GM13977 (cell line): ENCODE measurements around the gene LPXN.

Source experiments
- DNase-seq: peaks from one replicate; pipeline ENCODE4 v3.0.0; 2012; ENCODE audit warnings: low spot score
- in situ Hi-C: fragments of 300-500 bp; cut with MboI; formaldehyde crosslinking; loops from one replicate; pipeline ENCODE4 v1.12.0; 2022; ENCODE audit warnings: low sequenced_read_pairs, low pct_unique_long_range_greater_than_20kb, mixed read lengths, inconsistent platforms; ENCODE audit not compliant: unreplicated experiment
- TF ChIP-seq, protein P1 (sequence below): IDR thresholded peaks from 2 replicates; pipeline ENCODE4 v1.5.1; 2012; ENCODE audit warnings: mild to moderate bottlenecking, control low read depth; ENCODE audit not compliant: insufficient read depth; ENCODE audit errors: extremely low read depth, missing control alignments

The LPXN gene

DNA sequence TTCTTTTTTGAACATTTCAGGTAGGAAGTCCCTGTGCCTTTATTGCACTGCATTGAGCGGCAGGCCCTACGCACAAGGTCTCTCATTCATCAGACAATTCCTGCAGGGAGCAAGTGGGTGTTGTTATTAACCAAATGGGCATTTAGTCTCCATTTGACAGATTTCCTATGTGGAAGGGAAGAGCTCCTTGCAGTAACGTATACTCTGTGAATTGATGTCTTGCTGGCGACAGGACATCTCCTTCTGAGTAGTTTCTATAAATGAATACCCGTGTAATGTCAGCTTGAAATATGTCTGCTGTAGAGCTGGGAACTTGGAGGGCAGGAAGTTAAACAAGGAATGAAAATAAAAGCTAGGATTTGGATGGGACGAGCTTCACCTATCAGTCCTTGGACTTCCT, 71.4 kb downstream of the LPXN start:
- DNase-seq, result no peak
- in situ Hi-C loops, result loop anchor here (25.0 kb wide), 1 partner anchor 692 kb away; no protein-coding TSS in a partner anchor
- TF ChIP-seq, protein P1, sequence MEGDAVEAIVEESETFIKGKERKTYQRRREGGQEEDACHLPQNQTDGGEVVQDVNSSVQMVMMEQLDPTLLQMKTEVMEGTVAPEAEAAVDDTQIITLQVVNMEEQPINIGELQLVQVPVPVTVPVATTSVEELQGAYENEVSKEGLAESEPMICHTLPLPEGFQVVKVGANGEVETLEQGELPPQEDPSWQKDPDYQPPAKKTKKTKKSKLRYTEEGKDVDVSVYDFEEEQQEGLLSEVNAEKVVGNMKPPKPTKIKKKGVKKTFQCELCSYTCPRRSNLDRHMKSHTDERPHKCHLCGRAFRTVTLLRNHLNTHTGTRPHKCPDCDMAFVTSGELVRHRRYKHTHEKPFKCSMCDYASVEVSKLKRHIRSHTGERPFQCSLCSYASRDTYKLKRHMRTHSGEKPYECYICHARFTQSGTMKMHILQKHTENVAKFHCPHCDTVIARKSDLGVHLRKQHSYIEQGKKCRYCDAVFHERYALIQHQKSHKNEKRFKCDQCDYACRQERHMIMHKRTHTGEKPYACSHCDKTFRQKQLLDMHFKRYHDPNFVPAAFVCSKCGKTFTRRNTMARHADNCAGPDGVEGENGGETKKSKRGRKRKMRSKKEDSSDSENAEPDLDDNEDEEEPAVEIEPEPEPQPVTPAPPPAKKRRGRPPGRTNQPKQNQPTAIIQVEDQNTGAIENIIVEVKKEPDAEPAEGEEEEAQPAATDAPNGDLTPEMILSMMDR, result no peak

DNA sequence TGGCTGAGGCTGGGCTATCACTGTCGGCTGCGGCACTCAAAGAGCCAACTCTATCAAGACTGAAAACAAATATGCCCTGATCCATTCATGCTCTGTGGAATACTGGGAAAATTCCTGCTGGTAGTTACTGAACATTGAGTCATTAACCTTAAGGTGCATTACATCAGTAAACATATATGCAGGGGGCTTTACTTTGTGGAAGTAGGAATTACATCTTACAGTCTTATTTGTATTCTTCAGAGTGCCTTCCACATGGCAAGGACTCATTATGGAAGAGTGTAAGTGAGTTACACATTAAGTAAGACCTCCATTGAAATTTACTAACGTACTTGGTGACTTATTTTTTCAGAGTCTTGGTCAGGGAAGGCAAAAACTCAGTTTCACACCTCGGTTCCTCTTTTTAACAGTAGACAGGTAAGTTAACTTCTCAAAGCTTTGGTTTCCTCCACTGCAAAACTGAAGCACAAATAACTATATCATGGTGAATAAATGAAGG, 72.2 kb downstream of the LPXN start:
- DNase-seq, result no peak
- TF ChIP-seq, protein P1, result no peak
- in situ Hi-C loops, result loop anchor here (25.0 kb wide), 1 partner anchor 691 kb away; no protein-coding TSS in a partner anchor

DNA sequence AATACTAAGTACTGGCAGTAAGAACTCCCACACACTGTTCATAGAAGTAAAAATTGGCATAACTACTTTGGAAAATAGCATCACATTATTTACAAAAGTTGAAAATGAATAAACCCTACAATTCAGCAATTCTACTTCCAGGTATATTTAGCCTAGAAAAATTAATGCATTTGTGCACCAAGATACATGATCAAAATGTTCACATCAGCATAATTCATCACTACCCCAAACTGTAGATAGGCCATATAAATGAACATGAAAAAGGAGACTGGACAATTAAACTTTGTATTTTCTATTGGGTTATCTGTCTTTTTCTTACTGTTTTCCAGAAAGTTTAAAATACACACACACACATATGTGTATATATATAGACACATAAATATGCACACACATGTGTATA, 73.7 kb downstream of the LPXN start:
- TF ChIP-seq, protein P1, result no peak
- no peak for DNase-seq
- in situ Hi-C loops, result loop anchor here (25.0 kb wide), 1 partner anchor 690 kb away; no protein-coding TSS in a partner anchor

DNA sequence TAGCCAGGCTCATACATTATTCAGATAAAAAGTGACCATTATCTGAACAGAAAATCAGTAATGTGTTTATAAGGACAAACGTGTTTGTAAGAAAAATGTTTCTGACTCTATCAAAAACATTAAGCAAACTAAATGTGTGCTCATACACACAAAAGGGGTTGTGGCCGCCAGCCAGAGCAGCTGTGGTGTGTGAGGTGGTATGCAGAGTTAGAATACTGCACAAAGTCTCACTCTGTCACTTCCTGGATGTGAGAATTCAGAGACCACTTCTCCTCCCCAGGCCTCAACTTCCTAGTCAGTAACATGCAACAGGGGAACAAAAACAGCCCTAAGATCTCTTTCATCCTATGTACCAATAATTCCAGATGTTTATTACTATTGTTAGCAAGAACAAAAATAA, 77.2 kb downstream of the LPXN start:
- no peak for DNase-seq
- in situ Hi-C loops, result no loop called here
- TF ChIP-seq, protein P1, result no peak

DNA sequence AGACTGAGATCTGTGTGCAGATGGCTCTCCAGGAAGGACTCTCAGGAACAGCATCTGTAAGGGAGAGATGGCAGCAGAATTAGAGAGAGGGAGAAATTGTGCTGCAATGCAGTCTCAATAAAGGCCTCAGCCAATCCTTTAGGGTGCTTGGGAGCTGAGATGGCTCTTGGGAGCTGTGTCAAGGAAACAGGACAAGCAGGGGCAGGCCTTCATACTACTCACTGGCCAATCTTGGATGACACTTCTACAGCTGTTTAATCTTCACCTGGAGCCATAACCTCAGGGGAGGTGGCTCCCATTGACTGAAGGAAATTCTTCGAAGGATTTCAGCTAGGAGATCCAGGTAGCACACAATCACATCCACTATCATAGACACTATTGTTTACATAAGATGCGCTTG, 77.7 kb downstream of the LPXN start:
- DNase-seq, result no peak
- TF ChIP-seq, protein P1, result no peak
- in situ Hi-C loops, result no loop called here

DNA sequence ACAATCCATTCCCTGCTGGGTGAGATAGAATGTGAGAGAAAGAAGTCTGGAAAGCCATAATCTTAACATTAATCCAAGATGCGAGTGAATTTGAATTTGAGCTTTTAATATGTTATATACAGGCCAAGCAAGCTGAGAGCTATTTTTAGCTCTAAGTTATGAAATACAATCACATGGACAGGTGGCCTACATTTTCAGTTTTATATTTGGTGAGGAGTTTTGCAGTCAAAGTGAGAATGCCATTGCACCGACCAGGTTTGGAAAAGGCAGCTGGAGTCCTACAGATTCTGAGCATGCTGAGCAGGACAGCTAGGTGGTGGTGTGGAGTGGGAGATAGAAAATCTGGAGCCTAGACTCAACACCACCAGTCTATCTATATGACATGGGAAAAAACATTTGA, 79.8 kb downstream of the LPXN start:
- TF ChIP-seq, protein P1, result no peak
- in situ Hi-C loops, result no loop called here

More for the DNA sequence above, 79.8 kb downstream of the LPXN start:
- DNase-seq, result no peak
